HCT116 (cell line): ENCODE measurements around the gene CCDC192. TPM values are rescaled to one million over a fixed set of nuclear protein-coding genes. Genes with fewer than 3 reads are reported as not detected.

Experiments used
- ATAC-seq: fragments of 200-7000 bp; cut with Tn5 transposase; 2 replicates; pipeline ENCODE4 v1.9.1; 2020; ENCODE audit warnings: mild to moderate bottlenecking, moderate library complexity
- BruUV-seq: library from RNA; stranded (reverse); fragments of 400-500 nt; replicated peaks from 2 replicates; lab custom pipeline; 2021; lab: Mats Ljungman, UMichigan
- CTCF ChIA-PET: fragments of 300-600 bp; sonication (Branson Sonifier 250); formaldehyde crosslinking; loops from one replicate; lab custom pipeline; 2021; ENCODE audit warnings: antibody characterized with exemption; lab: Charles Lee
- POLR2A ChIA-PET: fragments of 300-600, 350-600 bp; sonication (Branson Sonifier 250); formaldehyde crosslinking; loops from one replicate; lab custom pipeline; 2021; ENCODE audit warnings: antibody characterized with exemption; lab: Charles Lee
- RAD21 ChIA-PET, 2 experiments: fragments of 300-600 bp; sonication (Branson Sonifier 250); formaldehyde crosslinking; loops; one replicate each; lab custom pipeline; 2023; ENCODE audit warnings: low total read pairs in 2 of 2; ENCODE audit not compliant: uncharacterized antibody in 2 of 2, unreplicated experiment in 2 of 2, low non-redundant PET in 1 of 2; lab: Charles Lee
- DNase-seq: peaks from one replicate; pipeline ENCODE4 v3.0.0-alpha.2; 2010; ENCODE audit warnings: low read depth, low spot score
- H2AFZ ChIP-seq: fragments of 200-600 bp; shearing (Covaris generic), sonication (generic); 2 replicates; pipeline ENCODE4 v1.6.1; 2017; ENCODE audit warnings: low read depth, mixed run types, mixed read lengths, antibody characterized with exemption, low read length; ENCODE audit not compliant: poor library complexity, severe bottlenecking
- H3K27ac ChIP-seq: 2 replicates; pipeline ENCODE4 v1.5.1; 2012; ENCODE audit warnings: low read depth, low read length
- H3K27me3 ChIP-seq: fragments of 200-600 bp; sonication (generic); 2 replicates; pipeline ENCODE4 v1.6.1; 2016; ENCODE audit warnings: mixed run types, low read length, mixed read lengths; ENCODE audit not compliant: insufficient read depth
- H3K36me3 ChIP-seq, 2 experiments: fragments of 200-500 bp in 1 of 2; fragments of 200-600 bp in 1 of 2; sonication (Bioruptor generic) in 1 of 2; sonication (generic) in 1 of 2; 2 replicates each; pipeline versions ENCODE4 v1.5.1 to v1.6.1; 2014 to 2016; ENCODE audit warnings: low read length in 2 of 2, inconsistent platforms in 1 of 2, mixed read lengths in 1 of 2, mixed run types in 1 of 2; ENCODE audit not compliant: insufficient read depth in 2 of 2, control insufficient read depth in 1 of 2
- H3K4me1 ChIP-seq, 2 experiments: fragments of 200-600 bp in 1 of 2; sonication (generic) in 1 of 2; 2 replicates each; pipeline versions ENCODE4 v1.5.1 to v1.6.1; 2012 to 2017; ENCODE audit warnings: low read length in 2 of 2, inconsistent platforms in 1 of 2, mild to moderate bottlenecking in 1 of 2, mixed read lengths in 1 of 2, mixed run types in 1 of 2, moderate library complexity in 1 of 2; ENCODE audit not compliant: insufficient read depth in 2 of 2, control insufficient read depth in 1 of 2
- H3K4me2 ChIP-seq: fragments of 200-600 bp; sonication (generic); 2 replicates; pipeline ENCODE4 v1.6.1; 2017; ENCODE audit warnings: mixed run types, low read length, mixed read lengths
- H3K4me3 ChIP-seq, 2 experiments: fragments of 200-600 bp in 1 of 2; sonication (generic) in 1 of 2; replicated peaks in 1 of 2; 2 replicates each; pipeline ENCODE4 v1.5.1; 2011 to 2016; ENCODE audit warnings: low read length in 2 of 2, control low read depth in 1 of 2, low read depth in 1 of 2, mild to moderate bottlenecking in 1 of 2, mixed read lengths in 1 of 2, mixed run types in 1 of 2
- H3K79me2 ChIP-seq: fragments of 200-600 bp; sonication (generic); 2 replicates; pipeline ENCODE4 v1.6.1; 2017; ENCODE audit warnings: mild to moderate bottlenecking, mixed run types, low read length, moderate library complexity, mixed read lengths; ENCODE audit not compliant: insufficient read depth
- H3K9ac ChIP-seq: fragments of 200-600 bp; sonication (generic); 2 replicates; pipeline ENCODE4 v1.6.1; 2016; ENCODE audit warnings: low read length, mixed read lengths
- H3K9me2 ChIP-seq: fragments of 200-600 bp; sonication (generic), shearing (Covaris generic); 2 replicates; pipeline ENCODE4 v1.6.1; 2017; ENCODE audit warnings: mixed run types, mild to moderate bottlenecking, moderate library complexity; ENCODE audit not compliant: insufficient read depth
- H3K9me3 ChIP-seq, 2 experiments: fragments of 200-500 bp in 1 of 2; fragments of 200-600 bp in 1 of 2; sonication (Bioruptor generic) in 1 of 2; sonication (generic) in 1 of 2; 2 replicates each; pipeline ENCODE4 v1.6.1; 2014 to 2017; ENCODE audit warnings: low read length in 2 of 2, mixed read lengths in 2 of 2, inconsistent platforms in 1 of 2, low read depth in 1 of 2, mild to moderate bottlenecking in 1 of 2, mixed run types in 1 of 2, moderate library complexity in 1 of 2; ENCODE audit not compliant: control insufficient read depth in 1 of 2, insufficient read depth in 1 of 2
- H4K20me1 ChIP-seq: fragments of 200-600 bp; sonication (generic), shearing (Covaris generic); 2 replicates; pipeline ENCODE4 v1.6.1; 2017; ENCODE audit warnings: mixed run types, mild to moderate bottlenecking, moderate library complexity; ENCODE audit not compliant: insufficient read depth
- CEBPB ChIP-seq: IDR thresholded peaks from 2 replicates; pipeline ENCODE4 v1.6.1; 2012; ENCODE audit warnings: low read depth
- EGR1 ChIP-seq: IDR thresholded peaks from 2 replicates; pipeline ENCODE4 v1.6.1; 2012; ENCODE audit warnings: low read depth
- YY1 ChIP-seq: IDR thresholded peaks from 2 replicates; pipeline ENCODE4 v1.6.1; 2011; ENCODE audit warnings: low read length, low read depth, moderate library complexity, mild to moderate bottlenecking; ENCODE audit not compliant: insufficient replicate concordance; ENCODE audit errors: extremely low read depth
- ZNF274 ChIP-seq: fragments of 200-500 bp; sonication (Bioruptor generic); IDR thresholded peaks from 2 replicates; pipeline ENCODE4 v1.6.1; 2014; ENCODE audit warnings: mild to moderate bottlenecking, low read depth, low read length, inconsistent platforms
- intact Hi-C: fragments of 100-400 bp; cut with micrococcal nuclease; formaldehyde crosslinking; loops from 2 replicates; pipeline ENCODE4 v1.10.0; 2022
- total RNA-seq: library from RNA; stranded (reverse); gene quantifications from one replicate; pipeline ENCODE4 v1.2.1, GENCODE V29; 2021; ENCODE audit not compliant: unreplicated experiment

Gene CCDC192
- total RNA-seq, 1 experiment from 2014 or later = not detected

GRCh38 chr5:127699416-127699815, 3.8 kb upstream of the CCDC192 start:
- DNase-seq (no peak), ATAC-seq (no peak)
- Histone ChIP-seq H3K79me2 (no peaks in the 10 kb centered on the region), H2AFZ (no peak overlapping the region), H3K4me1 (peaks cover 9 to 18% of the 10 kb centered on the region in 2 experiments; a peak in 3 of 4 replicates), H3K36me3 (no peaks in the 10 kb centered on the region), H3K9me3 (no peaks in the 10 kb centered on the region), H3K4me3 (no peak overlapping the region), H3K4me2 (no peak overlapping the region)
- ChIA-PET RAD21 (no interaction called here), CTCF (no interaction called here)
- intact Hi-C loops = no loop called here
- no peak for TF ChIP-seq YY1
- no peak for TF ChIP-seq EGR1
- TF ChIP-seq, all 23 proteins: peak for 0
- BruUV-seq = no TSS peak
- H3K9me2 ChIP-seq = no peaks in the 10 kb centered on the region; the same call in 1 of the 2 replicates
- no peak overlapping the region for H3K27ac ChIP-seq
- no peaks in the 10 kb centered on the region for H4K20me1 ChIP-seq
- no peak overlapping the region for H3K9ac ChIP-seq
- POLR2A ChIA-PET = no interaction called here
- no peaks in the 10 kb centered on the region for H3K27me3 ChIP-seq

- Histone ChIP-seq H3K4me2 (no peak overlapping the region), H3K27ac (no peak overlapping the region), H3K4me1 (peaks cover 13 to 23% of the 10 kb centered on the region in 2 experiments; a peak in 3 of 4 replicates), H3K36me3 (no peaks in the 10 kb centered on the region), H3K9ac (no peak overlapping the region), H3K4me3 (no peak overlapping the region), H4K20me1 (no peaks in the 10 kb centered on the region), H2AFZ (no peak overlapping the region), H3K9me2 (no peaks in the 10 kb centered on the region; the same call in 1 of the 2 replicates), H3K79me2 (no peaks in the 10 kb centered on the region), H3K9me3 (no peaks in the 10 kb centered on the region), H3K27me3 (no peaks in the 10 kb centered on the region)
- CTCF ChIA-PET = no interaction called here
- TF ChIP-seq ZNF274 (no peak), CEBPB (no peak)
- DNase-seq (no peak), ATAC-seq (no peak)
- no TSS peak for BruUV-seq
- POLR2A ChIA-PET = no interaction called here
- intact Hi-C loops = no loop called here
- RAD21 ChIA-PET = no interaction called here
Measured at GRCh38 chr5:127700237-127700766, 2.9 kb upstream of the CCDC192 start.
